ENCODE measurements around the gene GRIK5.
"Not testable (repeated sequence)": the region's sequence is repeated elsewhere in the genome, so short reads cannot be mapped to it uniquely, and the experiment has no call there.

The GRIK5 gene

DNA sequence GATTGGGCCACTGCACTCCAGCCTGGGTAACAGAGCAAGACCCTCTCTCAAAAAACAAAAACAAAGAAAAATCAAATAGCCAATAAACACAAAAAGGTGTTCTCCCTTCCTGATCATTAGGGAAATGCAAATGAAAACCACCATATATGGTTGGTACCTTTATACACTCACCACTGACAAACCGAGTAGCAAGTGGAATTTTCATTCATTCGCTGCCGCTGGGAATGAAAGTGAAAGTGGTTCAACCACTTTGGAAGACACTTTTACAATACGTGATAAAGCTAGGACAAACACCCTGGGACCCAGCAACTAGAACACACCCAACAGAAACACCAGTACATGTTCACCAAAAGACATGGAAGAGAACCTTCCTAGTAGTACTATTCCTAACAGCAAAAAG is 21.0 kb downstream of the GRIK5 start:
- Histone ChIP-seq H3K27me3 (ENCODE audit: insufficient read depth, low read depth, severe bottlenecking) (no peaks in the 10 kb centered on the region), H3K27ac (no peak overlapping the region), H3K36me3 (peaks cover 51% of the 10 kb centered on the region), H3K9me3 (ENCODE audit: severe bottlenecking) (no peaks in the 10 kb centered on the region), H3K4me3 (ENCODE audit: low read depth, low read length) (no peak overlapping the region)
- no peak for DNase-seq
- TF ChIP-seq, protein P1, sequence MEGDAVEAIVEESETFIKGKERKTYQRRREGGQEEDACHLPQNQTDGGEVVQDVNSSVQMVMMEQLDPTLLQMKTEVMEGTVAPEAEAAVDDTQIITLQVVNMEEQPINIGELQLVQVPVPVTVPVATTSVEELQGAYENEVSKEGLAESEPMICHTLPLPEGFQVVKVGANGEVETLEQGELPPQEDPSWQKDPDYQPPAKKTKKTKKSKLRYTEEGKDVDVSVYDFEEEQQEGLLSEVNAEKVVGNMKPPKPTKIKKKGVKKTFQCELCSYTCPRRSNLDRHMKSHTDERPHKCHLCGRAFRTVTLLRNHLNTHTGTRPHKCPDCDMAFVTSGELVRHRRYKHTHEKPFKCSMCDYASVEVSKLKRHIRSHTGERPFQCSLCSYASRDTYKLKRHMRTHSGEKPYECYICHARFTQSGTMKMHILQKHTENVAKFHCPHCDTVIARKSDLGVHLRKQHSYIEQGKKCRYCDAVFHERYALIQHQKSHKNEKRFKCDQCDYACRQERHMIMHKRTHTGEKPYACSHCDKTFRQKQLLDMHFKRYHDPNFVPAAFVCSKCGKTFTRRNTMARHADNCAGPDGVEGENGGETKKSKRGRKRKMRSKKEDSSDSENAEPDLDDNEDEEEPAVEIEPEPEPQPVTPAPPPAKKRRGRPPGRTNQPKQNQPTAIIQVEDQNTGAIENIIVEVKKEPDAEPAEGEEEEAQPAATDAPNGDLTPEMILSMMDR (IDR thresholded peaks at IDR 0.05; ENCODE audit: low read depth, low read length), result no peak

DNA sequence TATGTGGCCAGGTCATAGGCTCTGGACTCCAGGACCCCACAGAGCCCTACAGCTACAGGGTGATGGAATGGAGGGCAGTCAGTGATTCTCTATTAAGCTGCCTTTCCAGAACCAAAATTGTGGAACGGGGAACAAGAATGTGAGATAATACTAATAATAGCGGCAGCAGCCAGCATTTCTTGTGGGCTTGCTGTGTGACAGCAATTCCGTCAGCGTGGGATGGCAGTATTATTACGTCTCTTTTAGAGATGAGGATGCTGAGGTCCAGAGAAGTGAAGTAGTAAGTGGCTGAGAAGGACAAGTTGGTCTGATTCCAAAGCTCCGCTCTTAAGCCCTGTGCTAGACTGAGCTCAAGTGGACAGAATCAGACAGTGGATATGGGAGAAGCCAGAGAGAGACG is 24.4 kb downstream of the GRIK5 start:
- no peaks in the 10 kb centered on the region for H3K9me3 ChIP-seq (ENCODE audit: severe bottlenecking)
- H3K27me3 ChIP-seq (ENCODE audit: insufficient read depth, low read depth, severe bottlenecking), result no peaks in the 10 kb centered on the region
- H3K4me3 ChIP-seq (ENCODE audit: low read depth, low read length), result no peak overlapping the region
- no peak overlapping the region for H3K27ac ChIP-seq
- TF ChIP-seq, protein P1 (IDR thresholded peaks at IDR 0.05; ENCODE audit: low read depth, low read length), result no peak
- H3K36me3 ChIP-seq, result peaks cover 45% of the 10 kb centered on the region
- DNase-seq, result no peak

DNA sequence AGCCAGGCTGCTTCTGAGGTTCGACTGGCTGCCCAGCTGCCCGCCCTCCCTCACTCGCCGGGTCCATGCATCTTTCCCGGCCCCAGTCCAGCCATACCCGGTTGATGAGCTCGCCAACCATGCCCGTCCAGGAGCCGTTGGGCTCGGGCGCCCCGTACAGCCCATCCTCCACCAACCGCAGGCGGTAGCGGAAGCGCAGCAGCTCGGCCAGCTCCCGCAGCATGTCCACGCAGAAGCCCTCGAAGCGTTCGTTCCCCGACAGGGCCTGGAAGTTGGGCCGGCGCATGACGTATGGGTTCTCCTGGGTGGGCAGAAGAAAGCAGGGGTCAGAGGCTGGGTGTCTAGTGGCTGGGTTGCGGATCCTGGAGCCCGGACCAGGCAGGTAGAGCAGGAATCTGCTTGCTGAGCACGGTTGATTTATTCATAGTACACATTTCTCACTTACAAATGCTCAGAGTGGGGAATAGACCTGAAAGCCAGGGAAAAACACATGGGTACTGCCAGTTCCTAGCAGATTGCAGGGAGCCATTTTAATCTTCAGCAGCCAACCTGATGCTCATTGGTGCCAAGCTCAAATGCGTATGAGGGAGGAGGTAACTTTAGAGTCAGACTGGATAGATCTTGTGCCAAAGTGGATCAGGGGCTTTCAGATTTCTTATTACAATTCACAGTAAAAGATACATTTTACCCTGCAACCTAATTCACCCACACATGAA is 27.4 kb downstream of the GRIK5 start:
- no peaks in the 10 kb centered on the region for H3K9me3 ChIP-seq (ENCODE audit: severe bottlenecking)
- DNase-seq, result no peak
- H3K36me3 ChIP-seq, result peaks cover 54% of the 10 kb centered on the region
- H3K4me3 ChIP-seq (ENCODE audit: low read depth, low read length), result no peak overlapping the region
- TF ChIP-seq, protein P1 (IDR thresholded peaks at IDR 0.05; ENCODE audit: low read depth, low read length), result no peak
- no peaks in the 10 kb centered on the region for H3K27me3 ChIP-seq (ENCODE audit: insufficient read depth, low read depth, severe bottlenecking)
- peak overlapping the region; percentile 91 for H3K27ac ChIP-seq

DNA sequence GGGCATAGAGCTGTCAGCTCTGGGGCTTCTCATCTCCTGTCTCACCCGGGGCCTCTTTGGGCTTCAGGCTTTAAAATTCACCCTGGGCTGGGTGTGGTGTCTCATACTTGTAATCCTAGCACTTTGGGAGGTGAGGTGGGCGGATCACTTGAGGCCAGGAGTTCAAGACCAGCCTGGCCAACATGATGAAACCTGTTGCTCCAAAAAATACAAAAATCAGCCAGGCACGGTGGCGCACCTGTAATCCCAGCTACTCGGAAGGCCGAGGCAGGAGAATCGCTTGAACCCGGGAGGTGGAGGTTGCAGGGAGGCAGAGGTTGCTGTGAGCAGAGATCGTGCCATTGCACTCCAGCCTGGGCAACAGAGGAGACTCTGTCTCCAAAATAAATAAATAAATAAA is 29.5 kb downstream of the GRIK5 start:
- not testable (repeated sequence) for H3K9me3 ChIP-seq (ENCODE audit: severe bottlenecking); DNase-seq; H3K4me3 ChIP-seq (ENCODE audit: low read depth, low read length); H3K27me3 ChIP-seq (ENCODE audit: insufficient read depth, low read depth, severe bottlenecking); H3K27ac ChIP-seq
- H3K36me3 ChIP-seq, result peaks cover 60% of the 10 kb centered on the region

DNA sequence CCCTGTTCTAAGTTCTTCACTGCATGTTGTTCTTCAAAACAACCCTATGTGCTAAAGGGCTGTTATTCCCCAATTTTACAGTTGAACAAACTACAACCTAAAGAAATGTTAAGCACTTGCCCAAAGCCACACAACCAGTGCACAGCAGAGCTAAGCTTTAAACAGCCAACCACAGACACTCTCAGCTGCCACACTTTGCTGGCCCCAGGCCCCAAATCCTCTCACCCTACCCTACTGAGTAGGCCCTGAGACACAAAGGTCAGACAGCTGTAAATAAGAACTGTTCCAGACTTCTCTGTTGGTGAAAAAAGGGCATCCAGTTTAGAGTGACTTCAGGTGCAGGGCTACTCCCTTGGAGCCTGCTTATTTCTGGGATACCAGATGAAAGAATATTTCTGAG is 30.0 kb downstream of the GRIK5 start:
- DNase-seq, result no peak
- Histone ChIP-seq H3K9me3 (ENCODE audit: severe bottlenecking) (no peaks in the 10 kb centered on the region), H3K36me3 (peaks cover 58% of the 10 kb centered on the region), H3K4me3 (ENCODE audit: low read depth, low read length) (no peak overlapping the region), H3K27ac (no peak overlapping the region), H3K27me3 (ENCODE audit: insufficient read depth, low read depth, severe bottlenecking) (no peaks in the 10 kb centered on the region)
- TF ChIP-seq, protein P1 (IDR thresholded peaks at IDR 0.05; ENCODE audit: low read depth, low read length), result no peak

DNA sequence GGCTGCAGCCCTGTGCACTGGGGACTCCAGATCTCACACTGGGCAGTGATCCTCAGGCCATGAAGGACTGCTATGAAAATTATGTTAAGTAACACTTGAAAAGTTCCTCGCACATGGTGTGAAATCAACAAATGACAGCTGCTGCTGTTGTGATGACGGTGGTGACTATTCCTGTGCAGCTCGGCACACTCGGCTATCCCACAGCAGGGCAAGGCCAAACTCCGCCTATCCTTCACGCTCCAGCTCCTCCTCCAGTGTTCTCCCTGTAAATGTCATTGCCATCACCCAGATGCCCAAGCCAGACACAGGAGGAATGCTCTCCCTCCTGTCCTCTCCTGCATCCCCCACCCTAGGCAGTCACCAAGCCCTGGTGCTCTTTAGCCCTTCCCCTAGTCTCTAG is 31.3 kb downstream of the GRIK5 start:
- H3K36me3 ChIP-seq, result peaks cover 56% of the 10 kb centered on the region
- DNase-seq, result no peak
- TF ChIP-seq, protein P1 (IDR thresholded peaks at IDR 0.05; ENCODE audit: low read depth, low read length), result no peak
- no peak overlapping the region for H3K27ac ChIP-seq
- H3K9me3 ChIP-seq (ENCODE audit: severe bottlenecking), result no peaks in the 10 kb centered on the region
- H3K27me3 ChIP-seq (ENCODE audit: insufficient read depth, low read depth, severe bottlenecking), result no peaks in the 10 kb centered on the region
- no peak overlapping the region for H3K4me3 ChIP-seq (ENCODE audit: low read depth, low read length)
